HUES48 (cell line): ENCODE results near the gene ATP5ME.
"Not testable (repeated sequence)": the region's sequence is repeated elsewhere in the genome, so short reads cannot be mapped to it uniquely, and the experiment has no call there.

ENCODE experiments used
- H3K27ac ChIP-seq: one replicate; pipeline ENCODE4 v1.7.0; 2013; ENCODE audit warnings: low read depth, low read length, inconsistent platforms
- H3K27me3 ChIP-seq: 2 replicates; pipeline ENCODE4 v1.6.1; 2013; ENCODE audit warnings: mild to moderate bottlenecking, low read length; ENCODE audit not compliant: control insufficient read depth, insufficient read depth
- H3K36me3 ChIP-seq: 2 replicates; pipeline ENCODE4 v1.6.1; 2013; ENCODE audit warnings: low read length; ENCODE audit not compliant: control insufficient read depth, insufficient read depth
- H3K4me1 ChIP-seq: 2 replicates; pipeline ENCODE4 v1.6.1; 2013; ENCODE audit warnings: mild to moderate bottlenecking, low read length; ENCODE audit not compliant: control insufficient read depth, insufficient read depth
- H3K4me3 ChIP-seq: 2 replicates; pipeline ENCODE4 v1.5.1; 2013; ENCODE audit warnings: mild to moderate bottlenecking, low read depth, low read length
- H3K9ac ChIP-seq: 2 replicates; pipeline ENCODE4 v1.6.1; 2013; ENCODE audit warnings: mild to moderate bottlenecking, low read depth, low read length, moderate library complexity
- H3K9me3 ChIP-seq: 2 replicates; pipeline ENCODE4 v1.6.1; 2013; ENCODE audit warnings: low read length; ENCODE audit not compliant: control insufficient read depth, insufficient read depth

ATP5ME gene

GRCh38 chr4:704198-704891, 30.3 kb upstream of the ATP5ME start:
- H3K9me3 ChIP-seq: no peaks in the 10 kb centered on the region
- no peak overlapping the region for H3K4me3 ChIP-seq
- no peak overlapping the region for H3K9ac ChIP-seq
- H3K27ac ChIP-seq: no peak overlapping the region
- peaks cover 5% of the 10 kb centered on the region; the same call in 1 of the 2 replicates for H3K4me1 ChIP-seq
- no peaks in the 10 kb centered on the region for H3K36me3 ChIP-seq
- H3K27me3 ChIP-seq: peaks cover 5% of the 10 kb centered on the region

GRCh38 chr4:703336-704197, 29.5 kb upstream of the ATP5ME start:
- no peak overlapping the region for H3K4me3 ChIP-seq
- H3K4me1 ChIP-seq: peaks cover 5% of the 10 kb centered on the region; the same call in 1 of the 2 replicates
- H3K9ac ChIP-seq: no peak overlapping the region
- H3K9me3 ChIP-seq: no peaks in the 10 kb centered on the region
- H3K27me3 ChIP-seq: peaks cover 5% of the 10 kb centered on the region
- H3K27ac ChIP-seq: no peak overlapping the region
- no peaks in the 10 kb centered on the region for H3K36me3 ChIP-seq

- Histone ChIP-seq H3K36me3 (no peaks in the 10 kb centered on the region), H3K4me1 (peaks cover 5% of the 10 kb centered on the region; the same call in 1 of the 2 replicates), H3K27ac (no peak overlapping the region), H3K9ac (no peak overlapping the region), H3K27me3 (peaks cover 5% of the 10 kb centered on the region), H3K9me3 (no peaks in the 10 kb centered on the region), H3K4me3 (no peak overlapping the region)
Measured at GRCh38 chr4:702618-703048, 28.6 kb upstream of the ATP5ME start.

GRCh38 chr4:700587-701264, 26.6 kb upstream of the ATP5ME start:
- Histone ChIP-seq H3K27ac (no peak overlapping the region), H3K4me3 (no peak overlapping the region), H3K4me1 (no peaks in the 10 kb centered on the region), H3K9ac (no peak overlapping the region), H3K36me3 (no peaks in the 10 kb centered on the region), H3K27me3 (peaks cover 5% of the 10 kb centered on the region), H3K9me3 (no peaks in the 10 kb centered on the region)

- H3K36me3 ChIP-seq: no peaks in the 10 kb centered on the region
- no peaks in the 10 kb centered on the region for H3K9me3 ChIP-seq
- no peak overlapping the region for H3K9ac ChIP-seq
- H3K27ac ChIP-seq: no peak overlapping the region
- no peaks in the 10 kb centered on the region for H3K4me1 ChIP-seq
- peaks cover 4% of the 10 kb centered on the region for H3K27me3 ChIP-seq
- H3K4me3 ChIP-seq: no peak overlapping the region
Measured at GRCh38 chr4:699816-700580, 25.9 kb upstream of the ATP5ME start.

- H3K4me3 ChIP-seq, H3K27me3 ChIP-seq, H3K4me1 ChIP-seq, H3K27ac ChIP-seq, H3K9ac ChIP-seq, H3K9me3 ChIP-seq, H3K36me3 ChIP-seq: not testable (repeated sequence)
Measured at GRCh38 chr4:694341-694940, 20.4 kb upstream of the ATP5ME start.

- Histone ChIP-seq H3K4me1 (peaks cover 19% of the 10 kb centered on the region), H3K27ac (no peak overlapping the region), H3K27me3 (no peaks in the 10 kb centered on the region), H3K9ac (no peak overlapping the region), H3K36me3 (no peaks in the 10 kb centered on the region), H3K4me3 (no peak overlapping the region), H3K9me3 (no peaks in the 10 kb centered on the region)
Measured at GRCh38 chr4:692771-693554, 18.9 kb upstream of the ATP5ME start.

GRCh38 chr4:689723-690122, 15.6 kb upstream of the ATP5ME start:
- H3K9me3 ChIP-seq: no peaks in the 10 kb centered on the region
- H3K4me3 ChIP-seq: peak overlapping the region; percentile 63; the same call in 1 of the 2 replicates
- no peaks in the 10 kb centered on the region for H3K27me3 ChIP-seq
- H3K9ac ChIP-seq: no peak overlapping the region
- peaks cover 19% of the 10 kb centered on the region for H3K4me1 ChIP-seq
- H3K27ac ChIP-seq: no peak overlapping the region
- H3K36me3 ChIP-seq: no peaks in the 10 kb centered on the region

GRCh38 chr4:688854-689681, 15.0 kb upstream of the ATP5ME start, which contains the start of gene SLC49A3:
TSS of gene SLC49A3 (minus strand) at chr4:689151. CDS start at chr4:689127, 24 bp downstream.
- no peaks in the 10 kb centered on the region for H3K36me3 ChIP-seq
- peaks cover 19% of the 10 kb centered on the region for H3K4me1 ChIP-seq
- H3K9me3 ChIP-seq: no peaks in the 10 kb centered on the region
- no peaks in the 10 kb centered on the region for H3K27me3 ChIP-seq
- H3K9ac ChIP-seq: no peak within 1 kb of the TSS
- H3K4me3 ChIP-seq: peak within 1 kb of the TSS; percentile 63
- H3K27ac ChIP-seq: peak within 1 kb of the TSS; percentile 21
